NK-92 treated with Interleukin-12 subunit alpha and Interleukin-12 subunit beta, amount 100 ng/mL, for 24 hours (cell line): Measurements from ENCODE around the gene SLC5A3.

ENCODE experiments used
- DNase-seq: peaks from one replicate; lab custom pipeline; 2025; lab: John Stamatoyannopoulos, UW

SLC5A3 gene

DNA sequence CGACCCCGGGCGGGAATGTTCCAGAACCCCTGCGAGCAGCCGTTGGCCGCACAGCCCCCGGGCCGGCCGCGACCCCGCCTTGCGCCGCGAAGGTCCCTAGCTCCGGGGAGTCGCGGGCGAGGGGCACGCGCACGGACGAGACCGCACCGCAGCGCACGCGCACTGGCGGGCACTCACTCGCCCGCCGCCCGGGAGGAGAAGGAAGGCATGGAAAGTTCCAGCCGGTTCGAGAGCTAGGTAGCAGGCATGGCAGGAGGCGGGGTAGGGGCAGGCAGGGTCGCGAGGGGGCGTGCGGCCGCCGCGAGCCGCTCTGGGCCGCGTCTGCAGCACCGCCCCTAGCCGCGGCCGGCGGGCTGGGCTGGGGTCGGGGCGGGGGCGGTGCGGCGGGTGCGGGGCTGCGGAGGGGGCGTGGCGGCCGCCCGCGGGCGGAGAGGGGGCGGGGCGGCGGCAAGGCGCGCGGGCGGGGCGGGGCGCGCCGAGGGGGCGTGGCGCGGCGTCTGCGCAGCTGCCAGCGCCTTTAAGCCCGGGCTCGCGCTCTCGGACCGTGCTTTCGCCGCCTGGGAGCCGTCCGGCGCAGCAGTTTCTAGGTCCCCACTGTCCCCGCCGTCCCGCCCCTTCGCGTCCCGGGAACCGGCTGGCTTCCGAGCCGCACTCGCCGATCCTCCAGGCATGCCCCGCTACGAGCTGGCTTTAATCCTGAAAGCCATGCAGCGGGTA lies at the start of gene SLC5A3, which contains the start of gene MRPS6:
Gene SLC5A3 (plus strand): TSS at position 547 of the 717 bp plus-strand sequence. CDS start 21,621 bp downstream, outside the sequence.
Gene MRPS6 (plus strand): TSS at position 547 of the 717 bp plus-strand sequence. CDS start 123 bp downstream, at position 670.
- DNase-seq = peak; percentile 60

DNA sequence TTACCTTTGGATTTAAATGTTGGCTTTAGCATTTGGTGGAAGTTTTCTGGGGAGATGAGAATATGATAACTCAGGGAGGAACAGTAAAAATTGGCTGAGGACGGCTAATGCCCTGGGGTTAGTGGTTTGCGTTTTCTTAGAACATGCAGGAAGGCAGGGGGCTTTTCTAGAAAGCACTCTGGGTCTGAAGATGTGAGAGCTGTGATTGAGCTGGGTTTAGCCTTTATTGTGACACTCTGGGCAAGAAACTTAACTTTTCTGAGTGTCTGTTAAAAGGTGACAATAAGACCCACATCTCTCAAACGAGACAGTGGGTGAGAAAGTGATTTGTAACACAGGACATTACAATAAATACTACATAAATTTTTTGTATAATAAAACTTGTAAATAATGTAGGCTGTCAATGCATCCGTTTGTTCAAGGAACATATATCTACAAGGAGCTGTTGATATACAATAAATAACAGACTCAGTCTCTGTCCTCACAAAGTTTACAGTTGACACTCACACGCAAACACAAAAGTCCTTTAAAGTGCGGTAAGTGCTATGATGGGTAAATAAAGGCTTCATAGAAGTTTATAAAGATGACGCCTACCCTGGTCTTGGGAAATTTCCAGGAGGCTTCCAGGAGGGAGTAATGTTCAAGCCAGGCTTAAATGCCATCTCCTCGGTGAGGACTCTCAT lies 49.5 kb upstream of the SLC5A3 start:
- DNase-seq = peak; percentile 49

DNA sequence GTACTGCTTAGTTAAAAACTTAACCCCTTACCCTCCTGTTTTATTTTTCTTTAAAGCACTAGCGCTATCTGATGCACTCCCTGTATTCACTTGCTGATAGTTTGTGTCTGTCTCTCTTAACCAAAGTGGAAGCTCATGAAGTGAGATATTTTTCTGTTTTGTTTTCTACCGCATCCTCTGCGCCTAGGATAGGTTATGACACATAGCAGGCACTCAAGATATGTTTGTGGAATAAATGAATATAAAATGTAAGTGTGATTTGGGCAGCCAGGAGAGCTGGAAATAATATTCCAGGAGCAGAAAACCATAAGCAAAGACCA lies 49.0 kb upstream of the SLC5A3 start:
- DNase-seq = no peak

DNA sequence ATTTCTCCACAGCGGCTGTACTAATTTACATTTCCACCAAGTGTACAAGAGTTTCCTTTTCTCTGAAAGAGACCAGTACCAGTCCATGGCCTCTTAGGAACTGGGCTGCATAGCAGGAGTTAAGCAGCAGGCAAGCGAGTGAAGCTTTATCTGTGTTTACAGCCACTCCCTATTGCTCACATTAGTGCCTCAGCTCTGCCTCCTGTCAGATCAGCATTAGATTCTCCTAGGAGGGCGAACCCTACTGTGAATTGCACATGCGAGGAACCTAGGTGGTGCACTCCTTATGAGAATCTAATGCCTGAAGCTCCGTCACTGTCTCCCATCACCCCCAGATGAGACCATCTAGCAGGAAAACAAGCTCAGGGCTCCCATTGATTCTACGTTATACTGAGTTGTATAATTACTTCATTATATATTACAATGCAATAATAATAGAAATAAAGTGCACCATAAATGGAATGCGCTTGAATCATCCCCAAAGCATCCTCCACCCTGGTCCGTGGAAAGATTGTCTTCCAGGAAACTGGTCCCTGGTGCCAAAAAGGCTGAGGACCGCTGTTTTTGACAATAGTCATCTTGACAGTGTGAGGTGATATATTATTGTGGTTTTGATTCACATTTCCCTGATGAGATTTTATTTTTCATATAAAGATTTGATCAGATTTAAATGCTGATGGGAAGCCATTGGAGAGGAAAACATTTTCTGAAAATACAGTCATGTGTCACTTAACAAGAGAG lies 45.5 kb upstream of the SLC5A3 start:
- no peak for DNase-seq

DNA sequence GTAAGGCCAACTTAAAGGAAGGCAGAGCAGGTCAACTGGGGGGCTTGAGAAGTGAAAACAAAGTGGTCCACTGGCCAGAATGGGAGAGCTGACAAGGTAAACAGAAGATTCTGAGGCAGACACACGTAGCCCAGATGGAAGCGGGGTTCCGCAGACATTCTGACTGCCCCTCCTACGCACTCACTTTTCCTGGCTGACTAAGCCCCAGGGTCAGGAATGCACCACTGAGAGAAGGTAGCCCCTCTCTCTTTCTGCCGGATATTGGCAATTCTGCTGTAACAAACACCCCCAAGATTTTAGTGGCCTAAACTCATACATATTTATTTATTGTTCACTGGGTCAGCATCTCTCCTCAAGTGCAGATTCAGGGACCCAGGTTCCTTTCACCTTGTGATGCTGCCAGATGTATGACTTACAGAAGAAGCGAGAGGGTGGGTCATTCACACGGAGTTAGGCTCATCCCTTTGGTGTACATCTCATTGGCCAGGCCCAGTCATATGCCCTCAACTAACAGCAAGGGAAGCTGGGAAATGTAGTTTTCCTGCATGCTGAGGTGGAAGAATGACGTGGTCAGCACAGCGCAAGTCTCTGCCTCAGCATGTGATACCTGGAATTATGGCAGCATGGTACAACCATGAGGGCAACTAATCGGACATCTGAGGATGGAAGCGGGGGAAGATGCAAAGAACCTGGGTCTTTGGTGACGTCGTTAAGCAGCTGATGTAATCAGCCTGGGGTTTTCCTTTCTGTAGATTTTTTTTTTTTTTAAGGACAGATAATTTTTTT lies 43.4 kb upstream of the SLC5A3 start:
- no peak for DNase-seq

DNA sequence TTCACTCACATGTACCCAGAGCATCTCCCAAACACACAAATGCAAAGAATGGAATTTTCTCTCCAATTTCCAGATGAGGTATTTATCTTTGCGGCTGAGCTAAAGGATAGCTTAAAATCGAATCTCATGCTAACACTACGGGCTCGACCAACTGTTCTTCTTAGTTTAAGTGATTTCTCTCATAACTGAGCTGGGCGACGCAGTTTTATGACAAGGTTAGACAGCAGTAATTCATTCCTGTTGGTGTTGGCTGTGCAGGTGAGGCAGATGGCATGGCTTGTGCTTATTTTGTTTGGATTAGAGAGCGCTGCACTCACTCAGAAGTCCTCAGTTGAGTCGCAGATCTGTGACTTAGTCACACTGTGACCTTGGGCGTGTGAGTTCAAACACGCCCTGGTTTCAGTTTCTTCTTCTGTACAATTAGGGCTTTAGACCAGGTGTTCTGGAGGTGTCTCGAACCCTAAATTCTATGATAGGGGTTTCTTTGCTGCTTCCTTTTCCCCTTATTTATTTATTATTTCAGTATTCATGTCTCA lies 41.5 kb upstream of the SLC5A3 start:
- DNase-seq = no peak

DNA sequence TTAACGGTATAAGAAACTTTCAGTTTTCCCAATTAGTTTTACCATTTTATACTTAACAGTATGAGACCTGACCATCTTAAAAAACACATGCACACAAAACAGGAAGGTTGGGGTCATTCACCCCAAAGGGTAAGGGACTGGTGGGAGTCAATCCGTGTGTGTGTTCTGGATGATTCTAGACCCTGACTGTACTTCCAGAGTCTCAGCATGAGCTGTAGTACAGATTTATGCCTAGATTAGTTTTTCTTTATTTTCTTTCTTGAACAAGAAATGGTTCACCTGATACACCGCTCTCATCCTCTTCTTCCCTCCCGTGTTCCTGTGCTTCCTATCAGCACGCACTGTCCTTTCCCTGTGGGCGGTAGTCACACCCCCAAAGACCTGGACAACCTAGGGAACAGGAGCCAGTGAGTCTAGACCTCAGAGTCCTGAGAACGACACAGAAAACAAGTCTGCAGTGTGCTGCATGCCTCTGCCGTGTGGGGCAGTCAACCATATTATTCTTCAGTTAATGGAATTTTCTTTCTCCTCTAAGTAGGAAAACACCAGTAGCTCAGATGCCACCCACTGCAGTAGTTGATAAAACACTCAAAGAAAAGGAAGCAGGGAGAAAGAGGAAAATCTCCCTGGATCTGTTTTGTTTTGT lies 38.9 kb upstream of the SLC5A3 start:
- DNase-seq = no peak

DNA sequence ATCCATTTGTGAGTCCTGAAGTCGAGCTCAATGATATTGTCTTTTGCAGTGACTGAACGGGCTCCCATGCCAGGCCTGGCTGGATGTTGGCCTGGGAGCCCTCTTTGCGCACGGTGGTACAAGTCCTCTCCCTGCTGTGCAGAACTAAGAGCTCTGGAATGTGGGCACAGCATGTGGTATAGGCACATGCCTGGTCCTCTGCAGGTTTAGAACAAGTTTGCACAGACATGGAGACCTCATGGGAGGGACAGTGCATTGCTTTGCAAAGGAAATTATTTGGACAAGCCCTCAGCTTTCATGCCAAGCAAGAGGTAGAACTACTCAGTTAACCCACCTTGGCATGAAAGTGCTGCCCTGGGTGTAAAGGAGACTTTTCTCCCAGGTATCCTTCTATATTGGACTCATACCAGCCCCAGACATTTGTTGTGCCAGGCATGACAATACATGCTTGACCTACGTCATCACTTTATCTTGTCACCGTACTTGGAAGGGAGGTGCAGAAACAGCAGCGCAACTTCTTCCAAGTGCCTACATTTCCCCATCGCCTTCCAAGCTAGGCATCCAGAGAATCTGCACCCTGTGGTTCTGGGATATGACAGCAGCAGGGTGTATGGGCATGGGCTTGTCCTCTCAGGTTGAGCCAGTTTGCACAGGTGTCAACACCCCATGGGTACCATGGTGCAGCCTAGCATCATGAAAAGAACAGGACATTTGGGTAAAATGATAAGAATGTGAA lies 37.6 kb upstream of the SLC5A3 start:
- no peak for DNase-seq

DNA sequence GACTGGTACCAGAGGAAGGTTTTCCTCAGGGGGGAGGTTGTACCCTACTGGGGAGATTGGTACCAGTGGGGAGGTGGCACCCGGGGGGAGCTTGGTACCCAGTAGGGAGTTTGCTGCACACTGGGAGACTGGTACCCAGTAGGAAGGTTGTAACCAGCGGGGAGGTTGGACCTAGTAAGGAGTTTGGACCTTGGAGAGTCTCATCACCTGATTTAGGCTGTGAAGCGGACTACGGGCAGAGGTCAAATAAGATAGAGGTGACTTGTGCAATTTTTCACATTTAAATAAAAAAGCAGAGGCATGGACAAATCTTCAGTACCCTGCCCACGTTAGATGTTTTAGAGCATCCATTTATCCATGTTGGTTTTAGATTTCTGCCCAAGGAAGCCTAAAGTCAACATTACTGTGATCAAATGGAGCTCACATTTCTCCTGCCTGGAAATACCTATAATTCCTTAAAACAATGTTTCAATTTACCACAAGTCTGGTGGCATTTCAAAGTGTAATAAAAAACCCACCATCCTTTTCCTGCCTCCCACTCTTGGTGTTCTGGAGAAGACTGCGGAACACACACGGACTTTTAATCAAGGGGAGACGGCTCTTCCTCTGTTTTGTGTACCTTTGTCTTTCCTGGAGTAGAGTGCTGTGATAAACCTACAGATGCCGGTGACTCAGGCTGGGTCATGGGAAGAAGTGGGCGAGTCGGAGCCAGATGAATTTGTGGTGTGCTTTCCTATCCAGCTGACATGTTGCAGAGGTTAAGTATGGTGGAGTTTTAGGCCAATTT lies 36.2 kb upstream of the SLC5A3 start:
- DNase-seq = no peak

DNA sequence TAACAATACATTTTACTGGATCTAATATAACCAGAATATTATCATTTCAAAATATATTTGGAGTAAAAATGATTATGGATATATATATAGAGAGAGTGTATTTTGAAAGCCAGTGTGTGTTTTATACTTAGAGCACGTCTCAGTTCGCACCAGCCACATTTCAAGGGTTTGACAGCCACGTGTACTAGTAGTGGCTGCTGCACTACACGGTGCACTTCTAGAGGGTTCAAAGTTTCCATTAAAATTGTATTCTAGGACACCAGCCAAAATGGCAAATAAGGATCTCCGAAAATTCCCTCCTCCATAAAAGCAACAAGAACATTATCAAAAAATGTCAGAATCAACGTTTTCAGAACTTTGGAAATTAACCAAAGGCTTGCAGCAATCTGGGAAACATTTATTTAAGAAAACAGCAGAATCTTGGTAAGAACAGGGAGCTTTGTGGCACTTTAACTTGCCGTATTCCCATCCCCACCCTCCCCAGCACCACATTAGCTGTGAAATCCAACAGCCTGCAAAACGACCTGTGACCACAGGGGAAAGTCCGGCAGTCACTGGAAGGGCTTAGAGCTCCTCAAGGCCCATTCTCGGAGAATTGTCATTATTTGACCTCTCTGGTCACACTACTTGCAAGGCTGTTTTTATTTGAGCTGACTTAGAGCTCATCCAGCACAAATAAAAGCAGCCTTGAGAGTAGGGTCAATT lies 33.5 kb upstream of the SLC5A3 start:
- no peak for DNase-seq

DNA sequence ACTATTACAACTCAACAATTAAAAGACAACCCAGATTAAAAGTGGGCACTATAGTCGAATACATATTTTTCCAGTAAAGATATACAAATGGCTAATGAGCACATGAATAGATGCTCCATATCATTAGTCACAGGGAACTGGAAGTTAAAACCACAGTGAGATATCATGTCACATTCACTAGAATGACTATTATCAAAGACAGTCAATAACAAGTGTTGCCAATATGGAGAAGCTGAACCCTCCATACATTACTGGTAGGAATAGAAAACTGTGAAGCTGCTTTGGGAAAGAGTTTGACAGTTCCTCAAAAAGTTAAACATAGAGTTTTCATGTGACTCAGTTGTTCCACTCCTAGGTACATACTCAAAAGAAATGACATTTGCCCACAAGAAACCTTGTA lies 30.6 kb upstream of the SLC5A3 start:
- no peak for DNase-seq

DNA sequence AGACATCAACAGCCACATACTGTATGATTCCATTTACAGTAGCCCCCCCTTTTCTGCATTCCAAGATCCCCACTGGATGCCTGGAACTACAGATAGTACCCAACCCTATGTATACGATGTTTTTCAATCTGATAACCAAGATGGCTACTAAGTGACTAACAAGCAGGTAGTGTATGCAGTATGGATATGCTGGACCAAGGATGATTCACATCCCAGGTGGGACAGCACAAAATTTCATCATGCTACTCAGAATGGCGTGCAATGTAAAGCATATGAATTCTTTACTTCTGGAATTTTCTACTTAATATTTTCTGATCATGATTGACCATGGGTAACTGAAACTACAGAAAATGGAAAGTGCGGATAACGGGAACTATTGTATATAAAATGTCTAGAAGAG lies 30.0 kb upstream of the SLC5A3 start:
- no peak for DNase-seq

DNA sequence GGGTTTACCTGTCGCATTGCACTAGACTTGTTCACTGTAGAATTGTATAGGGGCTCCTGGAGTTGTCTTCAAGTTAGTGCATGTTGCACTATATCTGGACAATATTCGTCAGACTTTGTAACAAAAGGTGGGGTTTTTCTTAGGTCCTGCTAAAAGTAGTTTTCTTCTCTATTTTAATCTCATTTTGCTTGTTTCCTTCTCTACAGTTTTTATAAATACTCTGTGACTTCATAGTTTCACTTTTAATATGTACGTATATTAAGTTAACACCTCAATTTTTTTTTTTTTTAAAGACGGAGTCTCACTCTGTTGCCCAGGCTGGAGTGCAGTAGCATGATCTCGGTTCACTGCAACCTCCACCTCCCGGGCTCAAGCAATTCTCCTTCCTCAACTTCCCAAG lies 26.5 kb upstream of the SLC5A3 start:
- DNase-seq = no peak

DNA sequence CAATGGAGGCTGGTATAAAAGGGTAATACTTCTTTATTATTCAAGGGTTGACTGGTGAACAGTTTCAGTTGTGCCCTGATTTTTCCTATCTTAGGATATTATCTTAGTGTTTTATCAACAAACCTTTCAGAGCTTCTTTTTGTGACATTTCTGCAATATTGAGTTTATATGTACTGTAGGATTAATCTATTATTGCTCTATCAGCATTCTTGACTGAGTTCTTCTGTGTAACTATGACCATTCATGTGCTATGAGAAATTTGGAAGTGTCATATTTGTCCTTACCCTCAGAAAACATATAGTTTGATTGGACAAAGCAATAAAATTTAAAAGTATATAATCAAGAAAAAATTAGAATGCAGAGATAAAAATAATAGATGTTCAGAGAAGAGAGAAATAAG lies 25.5 kb upstream of the SLC5A3 start:
- DNase-seq = no peak

DNA sequence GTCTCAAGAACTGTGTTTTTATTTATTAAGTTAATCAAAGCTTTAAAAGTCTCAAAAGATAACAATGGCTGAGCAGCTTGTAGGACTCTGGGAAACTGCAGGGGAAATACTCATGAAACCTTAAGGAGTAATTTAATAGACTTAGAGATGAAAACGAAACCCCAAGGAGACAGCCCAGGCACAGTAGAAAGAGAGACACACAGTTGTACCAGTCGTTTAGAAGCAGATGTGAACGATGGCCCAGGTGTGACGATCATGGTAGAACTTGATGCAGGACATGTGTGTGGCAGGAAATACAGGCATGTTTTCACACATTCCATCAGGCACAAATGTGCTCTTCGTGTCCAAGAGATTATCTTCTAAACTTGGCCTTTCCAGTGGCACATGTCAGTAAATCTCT lies 21.2 kb upstream of the SLC5A3 start:
- DNase-seq = no peak

DNA sequence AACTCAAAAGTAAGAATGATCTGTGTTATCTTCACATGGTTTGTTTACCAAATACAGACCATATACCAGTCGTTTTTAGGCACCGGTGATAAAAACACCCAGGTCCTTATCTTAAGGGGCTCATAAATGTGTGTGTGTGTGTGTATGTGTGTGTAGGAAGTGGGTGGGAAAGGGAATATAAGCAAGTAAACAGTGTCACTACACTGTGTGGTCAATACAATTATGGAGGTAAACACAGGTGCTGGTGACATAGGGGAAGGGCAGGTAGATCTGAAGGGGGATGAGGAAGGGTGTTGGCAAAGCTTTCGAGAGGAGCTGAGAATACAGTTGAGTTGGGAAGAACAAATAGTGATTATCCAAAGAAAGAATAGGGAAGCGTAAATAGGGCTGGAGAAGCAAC lies 19.1 kb upstream of the SLC5A3 start:
- no peak for DNase-seq

DNA sequence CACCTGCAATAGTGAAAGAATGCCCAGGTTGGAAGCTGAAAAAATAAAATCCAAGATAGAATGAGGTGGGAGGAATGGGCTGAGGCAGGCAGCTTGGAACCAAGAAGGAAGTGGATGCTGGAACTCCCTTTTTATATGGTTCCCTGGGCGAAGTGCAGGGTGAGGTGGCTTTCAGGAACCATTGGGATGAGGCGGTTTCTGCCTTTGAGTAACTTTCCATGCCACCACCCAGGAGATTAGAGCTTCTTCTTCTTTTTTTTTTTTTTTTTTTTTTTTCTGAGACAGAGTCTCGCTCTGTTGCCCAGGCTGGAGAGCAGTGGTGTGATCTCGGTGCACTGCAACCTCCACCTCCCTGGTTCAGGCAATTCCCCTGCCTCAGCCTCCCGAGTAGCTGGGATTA lies 17.8 kb upstream of the SLC5A3 start:
- no peak for DNase-seq

DNA sequence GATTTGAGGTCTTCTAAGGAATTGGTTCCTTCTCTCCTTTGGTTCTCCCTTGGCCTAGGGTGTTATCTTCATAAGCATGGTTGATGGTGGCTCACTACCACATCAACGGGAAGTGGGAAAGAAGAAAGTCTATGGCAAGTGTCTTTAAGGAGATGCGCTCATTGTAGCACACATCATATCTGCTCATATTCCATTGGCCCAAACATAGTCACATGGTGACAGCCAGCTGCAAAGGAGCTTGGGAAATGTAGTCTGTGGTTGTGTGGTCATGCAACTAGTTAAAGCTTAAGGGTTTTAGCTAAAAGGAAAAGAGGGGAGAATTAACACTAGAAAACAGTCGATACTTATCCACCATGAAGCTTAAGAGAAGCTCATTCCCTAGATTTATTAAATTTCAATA lies 11.4 kb upstream of the SLC5A3 start:
- DNase-seq = no peak

DNA sequence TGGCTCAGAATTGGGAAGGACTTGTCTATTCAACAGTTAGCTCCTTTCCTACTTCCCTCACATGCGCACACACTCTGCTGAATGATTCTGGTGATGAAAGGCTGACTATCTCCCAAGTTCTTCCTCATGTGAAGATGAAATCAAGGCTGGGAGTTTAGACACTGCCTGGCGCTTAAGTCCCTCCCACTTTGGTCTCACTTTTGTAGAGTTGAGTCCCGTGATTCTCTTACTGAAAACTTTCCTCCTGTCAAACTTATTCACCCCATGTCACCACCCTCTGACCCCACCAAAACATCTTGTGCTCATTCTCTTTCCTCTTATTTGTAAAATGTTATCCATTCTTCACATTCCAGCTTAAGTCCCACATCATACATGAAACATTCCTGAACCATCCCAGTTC lies 8.4 kb upstream of the SLC5A3 start:
- DNase-seq = no peak
